Measurements from ENCODE around the gene OBSL1.

The OBSL1 gene

DNA sequence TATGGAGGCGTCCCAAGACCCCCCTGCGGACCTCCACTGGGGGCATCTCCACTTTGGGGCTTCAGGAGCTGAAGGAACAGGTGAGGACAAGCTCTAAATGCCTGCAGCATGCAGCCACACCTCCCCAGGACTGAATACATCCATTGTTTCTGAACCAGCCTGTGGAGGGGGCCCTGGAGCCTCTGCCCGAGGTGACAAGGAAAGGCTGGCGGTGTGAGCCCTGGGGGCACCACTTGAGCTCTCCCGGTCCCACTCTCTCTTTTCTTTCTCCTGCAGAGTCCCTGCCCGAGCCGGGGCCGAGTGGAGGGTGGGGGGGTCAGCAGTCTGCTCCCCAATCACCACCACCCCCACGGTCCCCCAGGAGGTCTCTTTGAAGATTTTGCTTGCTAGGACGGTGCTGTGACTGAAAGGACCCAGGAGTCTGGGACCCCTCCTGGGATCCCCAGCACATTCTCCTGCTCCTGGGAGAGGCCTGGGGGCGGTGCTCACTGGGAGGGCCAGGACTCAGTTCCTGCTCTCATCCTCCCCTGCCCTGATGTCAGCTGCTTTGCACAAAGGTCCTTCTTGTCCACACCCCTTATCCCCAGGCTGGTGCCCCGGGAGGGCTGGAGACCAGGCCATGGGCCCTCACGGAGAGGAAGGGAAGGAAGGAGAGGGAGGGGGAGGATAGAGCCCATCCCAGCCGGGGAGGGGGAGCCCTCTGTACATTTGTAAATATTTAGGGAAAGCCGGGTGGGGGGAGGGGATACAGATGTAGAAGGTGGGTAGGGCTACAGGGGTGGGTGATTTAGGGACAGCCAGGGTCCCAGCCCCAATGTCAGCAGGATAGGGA lies 33.5 kb downstream of the OBSL1 start:
- TF ChIP-seq Cebpa-rat (IDR thresholded peaks at IDR 0.05): no peak
- H3K4me3 ChIP-seq: no peak overlapping the region
- peaks cover 41% of the 10 kb centered on the region for H3K4me1 ChIP-seq
- H3K9ac ChIP-seq: no peak overlapping the region
- peaks cover 11% of the 10 kb centered on the region; the same call in 1 of the 2 replicates for H3K27me3 ChIP-seq
- H4K20me1 ChIP-seq: peaks cover 32% of the 10 kb centered on the region
- peaks cover 23% of the 10 kb centered on the region for H3K36me3 ChIP-seq
- H3K9me3 ChIP-seq: no peaks in the 10 kb centered on the region
- H3K4me2 ChIP-seq: peak overlapping the region; percentile 39
- H3K27ac ChIP-seq: no peak overlapping the region; the same call in 1 of the 2 replicates

DNA sequence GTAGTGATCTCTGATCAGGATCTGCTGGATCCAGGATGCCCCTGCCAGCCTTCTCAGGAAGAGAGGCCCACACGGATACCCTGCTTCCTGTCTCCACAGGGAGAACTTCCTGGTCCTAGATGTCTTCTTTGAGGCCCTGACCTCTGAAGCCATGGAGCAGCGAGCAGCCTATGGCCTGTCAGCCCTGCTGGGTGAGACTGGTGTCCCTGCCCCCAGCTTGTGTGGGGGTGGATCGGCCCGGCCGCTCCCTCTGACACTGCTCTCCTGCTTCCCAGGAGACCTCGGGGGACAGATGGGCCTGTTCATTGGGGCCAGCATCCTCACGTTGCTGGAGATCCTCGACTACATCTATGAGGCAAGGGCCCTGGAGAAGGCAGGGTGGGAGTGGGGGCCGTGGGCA lies 34.4 kb downstream of the OBSL1 start:
- peaks cover 31% of the 10 kb centered on the region for H3K4me1 ChIP-seq
- H3K9me3 ChIP-seq: no peaks in the 10 kb centered on the region
- TF ChIP-seq Cebpa-rat (IDR thresholded peaks at IDR 0.05): no peak
- no peak overlapping the region for H3K9ac ChIP-seq
- peaks cover 2% of the 10 kb centered on the region; the same call in 1 of the 2 replicates for H3K27me3 ChIP-seq
- no peak overlapping the region for H3K27ac ChIP-seq
- H3K4me3 ChIP-seq: no peak overlapping the region
- peaks cover 23% of the 10 kb centered on the region for H4K20me1 ChIP-seq
- peaks cover 23% of the 10 kb centered on the region for H3K36me3 ChIP-seq
- no peak overlapping the region for H3K4me2 ChIP-seq

DNA sequence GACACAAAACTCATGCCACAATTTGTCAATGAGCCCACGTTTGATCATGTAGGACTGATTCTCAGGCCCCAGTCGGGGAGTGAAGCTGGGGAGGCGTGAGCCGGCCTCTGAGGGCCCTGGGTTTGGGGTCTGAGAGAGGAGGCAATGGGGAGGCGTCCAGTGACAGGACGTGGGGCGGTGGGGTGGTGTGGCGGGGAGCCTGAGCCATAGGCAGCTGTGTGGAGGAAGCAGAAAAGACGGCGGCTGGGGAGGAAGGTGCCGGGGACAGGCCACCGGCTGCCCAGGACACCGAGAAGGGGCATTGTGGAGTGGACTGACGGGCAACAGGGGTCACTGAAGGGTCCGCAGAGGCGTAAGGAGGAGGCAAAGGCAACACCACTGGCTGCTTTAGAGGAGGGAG lies 34.9 kb downstream of the OBSL1 start:
- H3K4me2 ChIP-seq: no peak overlapping the region
- peaks cover 21% of the 10 kb centered on the region for H4K20me1 ChIP-seq
- no peak overlapping the region for H3K9ac ChIP-seq
- peaks cover 23% of the 10 kb centered on the region for H3K36me3 ChIP-seq
- no peaks in the 10 kb centered on the region for H3K27me3 ChIP-seq
- no peak overlapping the region for H3K27ac ChIP-seq
- no peak overlapping the region for H3K4me3 ChIP-seq
- TF ChIP-seq Cebpa-rat (IDR thresholded peaks at IDR 0.05): no peak
- no peaks in the 10 kb centered on the region for H3K9me3 ChIP-seq
- peaks cover 28% of the 10 kb centered on the region for H3K4me1 ChIP-seq

DNA sequence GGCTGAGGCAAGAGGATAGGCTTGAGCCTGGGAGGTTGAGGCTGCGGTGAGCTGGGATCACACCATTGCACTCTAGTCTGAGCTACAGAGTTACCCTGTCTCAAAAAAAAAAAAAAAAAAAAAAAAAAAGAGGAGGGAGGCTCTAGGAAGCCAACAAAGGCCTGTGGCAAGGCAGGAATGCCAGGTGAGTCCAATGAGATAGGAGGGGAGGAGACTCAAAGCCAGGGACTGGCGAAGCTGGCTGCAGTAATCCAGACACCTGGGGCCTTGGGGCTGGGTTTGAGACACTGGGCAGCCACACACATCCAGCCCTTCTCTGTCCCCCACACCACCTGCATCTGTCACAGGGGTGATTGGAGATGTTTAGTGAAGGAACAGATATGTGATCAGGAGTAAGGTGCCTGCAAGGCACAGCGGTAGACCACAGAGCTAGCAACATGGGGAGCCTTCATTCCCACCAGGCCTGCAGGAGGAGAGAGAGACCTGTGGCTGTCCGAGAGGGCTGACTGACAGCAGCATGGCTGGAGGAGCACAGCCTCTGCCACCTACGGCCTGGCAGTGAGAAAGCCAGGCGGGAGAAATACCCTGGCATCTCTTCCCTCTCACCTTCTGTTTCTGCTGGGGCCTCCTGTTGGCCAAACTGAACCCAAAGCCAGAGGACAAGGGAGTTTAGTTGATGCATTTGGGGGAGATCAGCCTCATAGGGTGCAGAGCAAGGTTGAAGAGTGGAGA lies 37.2 kb downstream of the OBSL1 start:
- Histone ChIP-seq H3K27me3 (peaks cover 9% of the 10 kb centered on the region), H4K20me1 (peaks cover 4% of the 10 kb centered on the region; the same call in 1 of the 2 replicates), H3K9me3 (no peaks in the 10 kb centered on the region), H3K4me3 (no peak overlapping the region), H3K9ac (no peak overlapping the region), H3K27ac (no peak overlapping the region), H3K36me3 (peaks cover 4% of the 10 kb centered on the region), H3K4me1 (peaks cover 28% of the 10 kb centered on the region), H3K4me2 (no peak overlapping the region)
- no peak for TF ChIP-seq Cebpa-rat (IDR thresholded peaks at IDR 0.05)

DNA sequence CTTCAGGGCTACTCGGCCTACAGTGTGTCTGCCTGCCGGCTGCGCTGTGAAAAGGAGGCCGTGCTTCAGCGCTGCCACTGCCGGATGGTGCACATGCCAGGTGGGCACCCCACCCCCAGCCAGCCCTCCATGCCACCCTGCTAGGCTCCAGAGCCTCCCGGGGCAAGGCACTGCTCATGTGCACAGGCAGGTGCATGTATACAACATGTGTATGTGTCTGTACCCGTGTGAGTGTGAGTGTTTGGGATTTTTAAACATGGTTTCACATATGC lies 39.0 kb downstream of the OBSL1 start:
- Histone ChIP-seq H3K4me3 (no peak overlapping the region), H3K27ac (no peak overlapping the region), H3K9ac (no peak overlapping the region), H4K20me1 (no peaks in the 10 kb centered on the region), H3K4me2 (no peak overlapping the region), H3K36me3 (no peaks in the 10 kb centered on the region), H3K27me3 (peaks cover 27% of the 10 kb centered on the region), H3K9me3 (no peaks in the 10 kb centered on the region), H3K4me1 (peaks cover 11% of the 10 kb centered on the region)
- TF ChIP-seq Cebpa-rat (IDR thresholded peaks at IDR 0.05): no peak

DNA sequence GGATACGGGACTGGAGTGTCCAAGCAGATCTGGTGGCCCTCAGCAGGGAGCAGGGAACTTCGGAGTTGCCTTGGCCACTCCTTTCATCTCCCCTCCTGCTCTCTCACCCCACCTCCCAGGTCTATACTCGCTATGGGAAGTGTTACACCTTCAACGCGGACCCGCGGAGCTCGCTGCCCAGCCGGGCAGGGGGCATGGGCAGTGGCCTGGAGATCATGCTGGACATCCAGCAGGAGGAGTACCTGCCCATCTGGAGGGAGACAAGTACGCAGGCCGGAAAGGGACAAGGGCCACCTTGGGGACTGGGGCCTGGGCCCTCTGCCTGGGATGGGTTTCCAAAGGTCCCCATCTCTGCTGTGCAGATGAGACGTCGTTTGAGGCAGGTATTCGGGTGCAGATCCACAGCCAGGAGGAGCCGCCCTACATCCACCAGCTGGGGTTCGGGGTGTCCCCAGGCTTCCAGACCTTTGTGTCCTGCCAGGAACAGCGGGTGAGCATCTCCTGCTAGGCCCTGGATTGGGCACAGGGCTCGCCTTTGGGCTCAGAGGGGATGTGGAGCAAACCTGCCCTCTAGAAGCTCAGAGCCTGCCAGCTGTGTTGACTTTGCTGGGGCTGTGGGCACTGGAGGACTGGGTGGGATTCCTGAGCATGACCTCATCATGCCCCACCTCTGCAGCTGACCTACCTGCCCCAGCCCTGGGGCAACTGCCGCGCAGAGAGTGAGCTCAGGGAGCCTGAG lies 39.5 kb downstream of the OBSL1 start:
- Histone ChIP-seq H3K27ac (no peak overlapping the region), H3K4me3 (no peak overlapping the region), H3K9me3 (no peaks in the 10 kb centered on the region), H4K20me1 (no peaks in the 10 kb centered on the region), H3K4me1 (peaks cover 6% of the 10 kb centered on the region), H3K9ac (no peak overlapping the region), H3K4me2 (no peak overlapping the region), H3K36me3 (no peaks in the 10 kb centered on the region), H3K27me3 (peaks cover 32% of the 10 kb centered on the region)
- no peak for TF ChIP-seq Cebpa-rat (IDR thresholded peaks at IDR 0.05)

DNA sequence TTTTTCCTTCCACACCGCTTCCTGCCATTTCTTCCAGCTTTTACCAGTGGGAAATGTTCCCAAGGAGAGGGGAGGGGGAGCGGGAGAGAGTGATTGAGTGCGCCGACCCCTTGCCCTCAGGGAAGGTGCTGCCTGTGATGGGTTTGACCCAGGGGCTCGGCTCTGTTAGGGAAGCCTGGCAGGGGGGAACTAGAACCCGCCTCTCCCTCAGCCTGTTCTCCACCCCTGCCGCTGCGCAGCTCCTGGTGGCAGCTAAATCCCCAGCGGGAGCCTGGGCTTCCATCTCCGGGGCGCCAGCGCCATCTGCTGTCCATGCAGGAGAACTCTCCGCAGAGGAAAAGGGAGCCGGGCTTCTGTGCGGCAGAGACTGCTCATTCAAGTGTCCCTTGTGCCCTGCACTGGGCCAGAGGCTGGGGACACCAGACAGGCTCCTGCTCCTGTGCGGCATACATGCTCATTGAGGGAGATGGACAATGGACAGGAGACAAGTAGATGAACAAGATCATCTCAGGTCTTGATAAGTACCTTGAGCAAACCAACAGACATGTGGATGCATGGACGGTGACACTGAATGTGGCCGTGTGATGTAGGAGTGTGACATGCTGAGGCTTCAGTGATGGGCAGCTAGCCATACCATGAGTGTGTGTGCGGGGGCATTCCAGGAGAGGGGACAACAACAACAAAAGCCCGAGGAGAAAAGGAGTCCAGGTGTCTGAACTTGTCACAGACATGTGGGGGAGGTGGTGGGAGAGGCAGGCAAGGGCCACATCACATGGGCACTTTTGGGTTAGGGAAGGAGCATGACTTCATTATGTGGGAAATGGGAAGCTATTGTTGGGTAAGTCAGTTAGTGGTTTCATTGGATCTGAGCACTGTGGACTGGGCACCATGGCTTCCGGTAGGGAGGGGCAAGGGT lies 41.0 kb downstream of the OBSL1 start:
- H3K4me3 ChIP-seq: no peak overlapping the region
- peak overlapping the region; percentile 69 for H3K4me2 ChIP-seq
- peaks cover 47% of the 10 kb centered on the region for H3K27me3 ChIP-seq
- H3K9ac ChIP-seq: no peak overlapping the region
- H4K20me1 ChIP-seq: no peaks in the 10 kb centered on the region
- no peak for TF ChIP-seq Cebpa-rat (IDR thresholded peaks at IDR 0.05)
- H3K9me3 ChIP-seq: no peaks in the 10 kb centered on the region
- H3K27ac ChIP-seq: no peak overlapping the region
- H3K4me1 ChIP-seq: peaks cover 6% of the 10 kb centered on the region
- no peaks in the 10 kb centered on the region for H3K36me3 ChIP-seq

DNA sequence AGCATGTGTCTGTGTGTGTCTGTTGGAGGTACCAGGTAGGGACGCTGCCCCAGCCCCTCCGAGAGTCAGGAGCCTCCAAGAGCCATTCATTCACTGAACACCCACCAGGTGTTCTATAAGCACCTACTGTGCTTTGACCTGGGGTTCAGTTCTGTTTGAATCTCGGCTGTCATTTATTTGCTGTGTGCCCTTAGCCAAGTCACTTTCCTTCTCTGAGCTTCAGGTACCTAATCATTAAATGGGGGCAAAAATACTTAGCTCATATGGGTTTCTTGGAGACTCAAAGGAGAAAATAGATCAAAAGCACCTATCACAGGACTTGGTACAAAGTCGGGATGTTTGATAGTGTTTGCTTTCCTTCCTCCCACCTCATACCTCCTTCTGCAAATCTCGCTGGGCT lies 43.9 kb downstream of the OBSL1 start:
- Histone ChIP-seq H3K4me1 (peaks cover 22% of the 10 kb centered on the region), H3K36me3 (no peaks in the 10 kb centered on the region), H3K27me3 (peaks cover 75% of the 10 kb centered on the region), H3K9ac (no peak overlapping the region), H3K4me2 (0 out of 2 replicates have a peak overlapping the region, but pooled peaks have one; percentile 2), H3K4me3 (no peak overlapping the region), H3K9me3 (no peaks in the 10 kb centered on the region), H3K27ac (no peak overlapping the region), H4K20me1 (no peaks in the 10 kb centered on the region)
- TF ChIP-seq Cebpa-rat (IDR thresholded peaks at IDR 0.05): no peak

DNA sequence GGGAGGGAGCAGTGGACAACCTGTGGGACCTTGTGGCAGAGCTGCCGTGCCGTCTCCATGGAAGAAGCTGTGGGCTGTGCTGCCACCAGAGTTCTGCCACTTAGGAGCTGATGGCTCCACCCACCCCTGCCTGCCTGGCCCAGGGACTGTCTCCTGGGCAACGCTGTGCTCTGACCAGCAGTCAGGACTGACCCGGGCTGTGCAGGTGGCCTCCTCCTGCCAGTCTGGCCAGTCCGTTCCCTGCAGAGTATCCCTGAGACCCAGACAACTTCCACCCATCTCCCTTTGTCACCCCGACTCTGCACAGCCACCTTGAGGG lies 44.3 kb downstream of the OBSL1 start:
- Histone ChIP-seq H3K4me2 (no peak overlapping the region), H3K27ac (no peak overlapping the region), H3K27me3 (peaks cover 80% of the 10 kb centered on the region), H3K4me1 (peaks cover 25% of the 10 kb centered on the region), H3K9me3 (no peaks in the 10 kb centered on the region), H4K20me1 (no peaks in the 10 kb centered on the region), H3K36me3 (no peaks in the 10 kb centered on the region), H3K4me3 (no peak overlapping the region), H3K9ac (no peak overlapping the region)
- TF ChIP-seq Cebpa-rat (IDR thresholded peaks at IDR 0.05): no peak
